OCI-LY3 (cell line): ENCODE measurements around the gene ECHS1.

Source experiments
- EZH2phosphoT487 ChIP-seq: fragments of 200-600 bp; shearing (Covaris generic); IDR thresholded peaks from 2 replicates; pipeline ENCODE4 v1.6.1; 2018; ENCODE audit warnings: antibody characterized with exemption, mixed run types, low read depth
- TF ChIP-seq, protein P1 (sequence below): fragments of 200-600, 300-600 bp; sonication (generic); IDR thresholded peaks from 2 replicates; pipeline ENCODE4 v1.5.1; 2014; ENCODE audit warnings: antibody characterized with exemption, low read length, low read depth

DNA sequence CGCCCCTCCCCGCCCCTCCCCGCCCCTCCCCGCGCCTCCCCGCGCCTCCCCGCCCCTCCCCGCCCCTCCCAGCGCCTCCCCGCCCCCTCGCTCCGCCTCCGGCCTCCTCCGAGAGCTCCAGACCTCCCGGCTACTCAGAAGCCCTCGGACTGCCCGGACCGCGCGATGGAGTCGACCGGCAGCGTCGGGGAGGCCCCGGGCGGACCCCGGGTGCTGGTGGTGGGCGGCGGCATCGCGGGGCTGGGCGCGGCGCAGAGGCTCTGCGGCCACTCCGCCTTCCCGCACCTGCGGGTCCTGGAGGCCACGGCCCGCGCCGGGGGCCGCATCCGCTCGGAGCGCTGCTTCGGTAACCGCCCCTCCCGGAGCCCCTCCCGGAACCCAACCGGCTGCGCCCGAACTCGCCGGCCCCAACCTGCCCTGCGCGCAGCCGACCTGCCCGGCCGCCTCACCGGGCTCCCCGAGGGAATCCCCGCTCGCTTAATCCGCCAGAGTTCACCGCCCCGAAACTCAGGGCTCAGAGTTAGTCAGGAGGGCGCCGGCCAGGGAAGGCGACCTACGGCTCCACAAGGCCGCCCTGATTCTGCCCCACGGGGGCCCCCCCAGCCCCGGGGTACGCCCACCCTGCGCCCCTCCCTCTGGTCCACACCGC, 6.1 kb upstream of the ECHS1 start, which contains the start of gene PAOX:
- TF ChIP-seq, protein P1, sequence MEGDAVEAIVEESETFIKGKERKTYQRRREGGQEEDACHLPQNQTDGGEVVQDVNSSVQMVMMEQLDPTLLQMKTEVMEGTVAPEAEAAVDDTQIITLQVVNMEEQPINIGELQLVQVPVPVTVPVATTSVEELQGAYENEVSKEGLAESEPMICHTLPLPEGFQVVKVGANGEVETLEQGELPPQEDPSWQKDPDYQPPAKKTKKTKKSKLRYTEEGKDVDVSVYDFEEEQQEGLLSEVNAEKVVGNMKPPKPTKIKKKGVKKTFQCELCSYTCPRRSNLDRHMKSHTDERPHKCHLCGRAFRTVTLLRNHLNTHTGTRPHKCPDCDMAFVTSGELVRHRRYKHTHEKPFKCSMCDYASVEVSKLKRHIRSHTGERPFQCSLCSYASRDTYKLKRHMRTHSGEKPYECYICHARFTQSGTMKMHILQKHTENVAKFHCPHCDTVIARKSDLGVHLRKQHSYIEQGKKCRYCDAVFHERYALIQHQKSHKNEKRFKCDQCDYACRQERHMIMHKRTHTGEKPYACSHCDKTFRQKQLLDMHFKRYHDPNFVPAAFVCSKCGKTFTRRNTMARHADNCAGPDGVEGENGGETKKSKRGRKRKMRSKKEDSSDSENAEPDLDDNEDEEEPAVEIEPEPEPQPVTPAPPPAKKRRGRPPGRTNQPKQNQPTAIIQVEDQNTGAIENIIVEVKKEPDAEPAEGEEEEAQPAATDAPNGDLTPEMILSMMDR: no peak
- no peak for TF ChIP-seq EZH2phosphoT487
